Ectodermal cell (in vitro differentiated cells): ENCODE measurements around the gene PRDM16.

ENCODE experiments used
- H3K27ac ChIP-seq: 2 replicates; pipeline ENCODE4 v1.7.0; 2013; ENCODE audit warnings: mild to moderate bottlenecking, low read depth, low read length; ENCODE audit not compliant: insufficient read depth, poor library complexity, severe bottlenecking
- H3K27me3 ChIP-seq: 2 replicates; pipeline ENCODE4 v1.7.0; 2013; ENCODE audit warnings: mild to moderate bottlenecking, low read length; ENCODE audit not compliant: insufficient read depth, control insufficient read depth, poor library complexity, severe bottlenecking
- H3K36me3 ChIP-seq: one replicate; pipeline ENCODE4 v1.7.0; 2013; ENCODE audit warnings: low read length; ENCODE audit not compliant: control insufficient read depth, insufficient read depth
- H3K4me1 ChIP-seq: one replicate; pipeline ENCODE4 v1.7.0; 2013; ENCODE audit warnings: low read length; ENCODE audit not compliant: control insufficient read depth, insufficient read depth
- H3K4me3 ChIP-seq: 2 replicates; pipeline ENCODE4 v1.7.0; 2013; ENCODE audit warnings: low read depth, low read length, control low read depth; ENCODE audit not compliant: insufficient read depth
- H3K9me3 ChIP-seq: 2 replicates; pipeline ENCODE4 v1.7.0; 2013; ENCODE audit warnings: mild to moderate bottlenecking, low read length, moderate library complexity; ENCODE audit not compliant: control insufficient read depth
- WGBS, 2 experiments: methylation state at CpG; one replicate each; pipeline ENCODE4 v1.1.7; 2013; ENCODE audit warnings: missing lambda C conversion rate in 2 of 2; 5-methylcytosine and 5-hydroxymethylcytosine counted together

PRDM16 gene

DNA sequence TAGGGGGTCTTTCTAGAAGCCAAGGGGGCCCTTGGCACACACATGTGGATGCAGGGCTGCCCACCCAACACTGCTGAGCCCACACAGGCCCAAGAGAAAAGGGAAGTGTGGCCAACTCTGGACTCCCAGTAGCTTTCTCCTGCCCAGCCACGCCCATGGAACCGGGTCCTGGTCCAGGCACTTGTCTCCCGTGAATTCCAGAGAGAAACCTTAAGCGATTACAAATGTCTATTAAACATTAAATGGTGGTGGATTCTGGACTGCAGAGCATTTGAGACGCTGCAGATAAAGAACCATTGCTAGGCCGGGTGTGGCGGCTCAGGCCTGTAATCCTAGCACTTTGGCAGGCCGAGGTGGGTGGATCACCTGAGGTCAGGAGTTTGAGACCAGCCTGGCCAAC lies 284.9 kb downstream of the PRDM16 start:
- no peaks in the 10 kb centered on the region for H3K36me3 ChIP-seq
- no peak overlapping the region for H3K4me3 ChIP-seq
- H3K27ac ChIP-seq = no peak overlapping the region
- H3K27me3 ChIP-seq = no peaks in the 10 kb centered on the region
- peaks cover 49% of the 10 kb centered on the region for H3K4me1 ChIP-seq
- no peaks in the 10 kb centered on the region for H3K9me3 ChIP-seq
- 94% methylated on average over 8 of the region's 8 CpGs for WGBS, 2 experiments

DNA sequence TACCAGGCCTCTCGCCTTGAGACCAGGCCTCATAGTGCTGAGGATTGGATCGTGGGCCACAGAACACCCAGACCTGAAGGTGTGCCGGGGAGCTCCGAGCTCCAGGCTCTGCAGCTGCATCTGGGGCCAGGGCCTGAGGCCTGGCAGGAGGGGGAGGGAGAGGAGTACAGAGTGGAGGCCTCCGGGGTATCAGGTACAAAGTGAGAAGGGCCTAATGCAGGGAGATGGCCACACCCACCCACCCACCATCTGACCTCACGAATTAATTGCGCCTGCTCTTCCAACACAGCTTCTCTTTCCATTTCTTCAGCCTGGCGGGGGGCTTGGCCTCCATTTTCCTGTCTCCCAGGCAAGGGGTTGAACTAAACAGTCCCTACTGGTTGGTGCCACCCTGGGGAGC lies 286.1 kb downstream of the PRDM16 start:
- Histone ChIP-seq H3K27ac (no peak overlapping the region), H3K4me3 (no peak overlapping the region), H3K27me3 (no peaks in the 10 kb centered on the region), H3K36me3 (no peaks in the 10 kb centered on the region), H3K9me3 (no peaks in the 10 kb centered on the region), H3K4me1 (peaks cover 44% of the 10 kb centered on the region)
- 71 to 77% methylated on average over 8 of the region's 8 CpGs for WGBS, 2 experiments

- 93% methylated on average over 37 of the region's 37 CpGs for WGBS, 2 experiments
- no peaks in the 10 kb centered on the region for H3K36me3 ChIP-seq
- H3K9me3 ChIP-seq = no peaks in the 10 kb centered on the region
- H3K27me3 ChIP-seq = no peaks in the 10 kb centered on the region
- H3K4me1 ChIP-seq = peaks cover 44% of the 10 kb centered on the region
- H3K27ac ChIP-seq = no peak overlapping the region
- no peak overlapping the region for H3K4me3 ChIP-seq
Observed at GRCh38 chr1:3355894-3356826, 287.2 kb downstream of the PRDM16 start.

DNA sequence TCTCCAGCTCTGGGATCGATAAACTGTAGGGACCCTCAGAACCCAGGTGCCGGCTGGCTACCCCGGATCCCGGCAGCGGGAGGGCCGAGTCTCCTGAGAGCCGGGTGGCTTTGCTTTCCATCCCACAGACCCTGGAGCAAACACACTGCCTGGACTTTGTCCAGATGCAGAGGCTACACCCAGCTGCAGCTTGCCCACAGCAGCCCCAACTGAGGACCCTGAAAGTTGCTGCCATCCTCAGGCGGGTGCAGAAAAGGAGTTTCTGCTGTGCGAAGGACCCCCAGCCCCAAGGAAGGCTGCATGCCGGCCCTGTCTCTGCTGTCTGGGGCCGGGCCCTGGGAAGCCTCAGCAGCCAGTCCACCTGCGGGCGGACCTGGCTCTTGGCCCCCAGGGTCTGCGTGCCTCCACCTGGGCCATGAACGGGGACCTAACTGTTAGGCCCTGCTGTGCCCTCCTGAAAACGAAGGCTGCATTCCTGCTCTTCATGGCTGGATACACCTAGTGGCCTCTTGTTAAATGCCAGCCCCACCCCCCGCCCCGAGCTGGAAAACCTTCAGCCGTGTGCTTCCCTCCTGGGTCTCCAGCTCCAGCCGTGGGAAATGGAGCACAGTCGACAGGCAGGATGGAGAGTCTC lies 287.9 kb downstream of the PRDM16 start:
- no peak overlapping the region for H3K27ac ChIP-seq
- H3K9me3 ChIP-seq = no peaks in the 10 kb centered on the region
- WGBS, 2 experiments = 77 to 78% methylated on average over 21 of the region's 21 CpGs
- no peaks in the 10 kb centered on the region for H3K36me3 ChIP-seq
- no peak overlapping the region for H3K4me3 ChIP-seq
- H3K27me3 ChIP-seq = no peaks in the 10 kb centered on the region
- peaks cover 44% of the 10 kb centered on the region for H3K4me1 ChIP-seq

DNA sequence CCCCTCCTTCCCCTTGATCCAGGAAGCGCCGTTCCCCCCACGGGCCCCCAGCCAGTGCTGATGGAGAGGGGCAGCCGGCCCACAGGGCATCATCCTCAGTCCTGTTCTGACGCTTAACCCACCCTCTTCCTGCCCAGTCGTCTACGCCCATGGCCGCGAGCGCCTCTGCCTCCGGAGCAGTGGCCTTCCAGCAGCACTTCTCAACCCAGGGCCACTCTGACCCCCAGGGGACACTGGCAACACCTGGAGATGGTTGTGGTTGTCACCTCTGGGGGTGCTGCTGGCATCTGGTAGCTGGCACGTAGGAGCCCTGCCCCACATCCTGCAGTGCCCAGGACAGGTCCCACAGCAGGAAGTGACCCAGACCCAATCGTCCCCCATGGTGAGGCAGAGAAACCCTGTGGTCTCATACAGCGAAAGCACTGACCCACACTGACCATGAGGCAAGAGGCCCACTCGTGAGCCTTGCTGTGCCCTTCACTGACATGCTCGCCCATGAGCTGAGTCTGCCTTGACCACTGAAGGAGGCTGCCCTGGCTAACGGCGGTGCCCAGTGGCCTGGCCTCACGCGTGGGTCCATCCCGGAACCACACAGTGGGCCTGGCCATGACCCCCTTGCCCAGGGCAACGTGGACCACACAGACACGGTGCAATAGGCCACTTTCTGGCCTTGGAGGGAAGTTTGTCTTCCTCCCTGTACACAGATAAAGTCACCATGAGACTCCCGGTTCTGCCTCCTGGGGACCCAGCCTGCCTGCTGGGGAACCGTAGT lies 288.7 kb downstream of the PRDM16 start:
- H3K36me3 ChIP-seq = no peaks in the 10 kb centered on the region
- no peak overlapping the region for H3K4me3 ChIP-seq
- no peaks in the 10 kb centered on the region for H3K27me3 ChIP-seq
- no peaks in the 10 kb centered on the region for H3K9me3 ChIP-seq
- H3K27ac ChIP-seq = no peak overlapping the region
- 92% methylated on average over 25 of the region's 25 CpGs for WGBS, 2 experiments
- H3K4me1 ChIP-seq = peaks cover 43% of the 10 kb centered on the region

- Histone ChIP-seq H3K4me3 (no peak overlapping the region), H3K27ac (no peak overlapping the region), H3K36me3 (no peaks in the 10 kb centered on the region), H3K9me3 (no peaks in the 10 kb centered on the region), H3K4me1 (peaks cover 37% of the 10 kb centered on the region), H3K27me3 (no peaks in the 10 kb centered on the region)
- 75 to 82% methylated on average over 10 of the region's 10 CpGs for WGBS, 2 experiments
Observed at GRCh38 chr1:3359351-3359750, 290.3 kb downstream of the PRDM16 start.

GRCh38 chr1:3359756-3360440 lies 290.9 kb downstream of the PRDM16 start:
- H3K36me3 ChIP-seq = no peaks in the 10 kb centered on the region
- 93 to 94% methylated on average over 31 of the region's 31 CpGs for WGBS, 2 experiments

DNA sequence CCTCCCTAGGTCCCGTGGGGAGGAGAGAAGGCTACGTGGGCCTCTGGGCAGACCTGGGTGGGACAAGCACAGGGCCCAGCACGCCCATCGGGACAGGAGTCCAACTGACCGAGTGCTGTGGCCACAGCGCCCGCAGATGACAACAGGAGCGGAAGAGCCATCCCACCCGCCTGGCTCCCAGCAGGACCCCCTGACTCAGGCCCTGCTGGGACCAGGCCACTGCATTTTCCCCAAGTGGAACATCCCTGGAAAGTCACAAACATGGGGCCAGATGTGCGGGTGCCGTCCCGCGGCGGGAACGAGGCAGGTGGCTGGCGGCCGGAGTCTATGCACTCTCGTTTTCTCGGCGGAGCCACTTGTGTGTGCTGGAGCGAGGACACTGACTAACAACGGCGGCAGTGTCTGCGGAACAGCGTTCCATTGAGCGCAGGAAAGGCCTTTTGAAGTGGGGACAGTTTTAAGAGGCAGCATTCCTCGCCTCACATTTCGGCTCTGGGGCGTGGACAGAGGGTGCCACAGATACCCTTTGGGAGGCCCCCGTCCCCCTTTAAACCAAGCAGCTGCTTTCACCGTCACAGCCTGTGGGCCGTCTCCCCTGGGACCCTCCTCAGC lies 291.7 kb downstream of the PRDM16 start:
- H3K27ac ChIP-seq = no peak overlapping the region
- H3K27me3 ChIP-seq = no peaks in the 10 kb centered on the region
- no peaks in the 10 kb centered on the region for H3K9me3 ChIP-seq
- H3K4me3 ChIP-seq = no peak overlapping the region
- peaks cover 24% of the 10 kb centered on the region for H3K4me1 ChIP-seq
- H3K36me3 ChIP-seq = no peaks in the 10 kb centered on the region
- WGBS, 2 experiments = 94 to 96% methylated on average over 32 of the region's 32 CpGs

More at GRCh38 chr1:3359756-3360440, 290.9 kb downstream of the PRDM16 start:
- Histone ChIP-seq H3K27ac (no peak overlapping the region), H3K4me3 (no peak overlapping the region), H3K27me3 (no peaks in the 10 kb centered on the region), H3K9me3 (no peaks in the 10 kb centered on the region), H3K4me1 (peaks cover 32% of the 10 kb centered on the region)

- H3K4me3 ChIP-seq = no peak overlapping the region
- H3K36me3 ChIP-seq = no peaks in the 10 kb centered on the region
- H3K27ac ChIP-seq = no peak overlapping the region
- H3K27me3 ChIP-seq = no peaks in the 10 kb centered on the region
- H3K4me1 ChIP-seq = peaks cover 11% of the 10 kb centered on the region
- 50 to 52% methylated on average over 11 of the region's 11 CpGs for WGBS, 2 experiments
- H3K9me3 ChIP-seq = no peaks in the 10 kb centered on the region
Observed at GRCh38 chr1:3363023-3363422, 294.0 kb downstream of the PRDM16 start.
